OCI-LY3 (cell line): Measurements from ENCODE around the gene PSMD14.

ENCODE experiments used
- CTCF ChIP-seq: fragments of 200-600, 300-600 bp; sonication (generic); IDR thresholded peaks from 2 replicates; pipeline ENCODE4 v1.5.1; 2014; ENCODE audit warnings: antibody characterized with exemption, low read length, low read depth
- EZH2phosphoT487 ChIP-seq: fragments of 200-600 bp; shearing (Covaris generic); IDR thresholded peaks from 2 replicates; pipeline ENCODE4 v1.6.1; 2018; ENCODE audit warnings: antibody characterized with exemption, mixed run types, low read depth

- TF ChIP-seq CTCF (no peak), EZH2phosphoT487 (no peak)
These were observed 48.9 kb downstream of the PSMD14 start for GRCh38 chr2:161357097-161357496.
